DOHH2 (cell line): ENCODE measurements around the gene DNAJC16.

ENCODE experiments used
- EZH2phosphoT487 ChIP-seq: fragments of 200-600 bp; sonication (generic); IDR thresholded peaks from 2 replicates; pipeline ENCODE4 v1.6.1; 2017; ENCODE audit warnings: borderline replicate concordance, mild to moderate bottlenecking, antibody characterized with exemption, low read length, moderate library complexity, mixed read lengths
- TF ChIP-seq, protein P1 (sequence below): fragments of 200-600 bp; sonication (generic); IDR thresholded peaks from one replicate; pipeline ENCODE4 v1.5.1; 2014; ENCODE audit warnings: antibody characterized with exemption, mild to moderate bottlenecking, low read depth, low read length; ENCODE audit not compliant: poor library complexity, severe bottlenecking

GRCh38 chr1:15603050-15603965 is 76.7 kb downstream of the DNAJC16 start:
- TF ChIP-seq, protein P1, sequence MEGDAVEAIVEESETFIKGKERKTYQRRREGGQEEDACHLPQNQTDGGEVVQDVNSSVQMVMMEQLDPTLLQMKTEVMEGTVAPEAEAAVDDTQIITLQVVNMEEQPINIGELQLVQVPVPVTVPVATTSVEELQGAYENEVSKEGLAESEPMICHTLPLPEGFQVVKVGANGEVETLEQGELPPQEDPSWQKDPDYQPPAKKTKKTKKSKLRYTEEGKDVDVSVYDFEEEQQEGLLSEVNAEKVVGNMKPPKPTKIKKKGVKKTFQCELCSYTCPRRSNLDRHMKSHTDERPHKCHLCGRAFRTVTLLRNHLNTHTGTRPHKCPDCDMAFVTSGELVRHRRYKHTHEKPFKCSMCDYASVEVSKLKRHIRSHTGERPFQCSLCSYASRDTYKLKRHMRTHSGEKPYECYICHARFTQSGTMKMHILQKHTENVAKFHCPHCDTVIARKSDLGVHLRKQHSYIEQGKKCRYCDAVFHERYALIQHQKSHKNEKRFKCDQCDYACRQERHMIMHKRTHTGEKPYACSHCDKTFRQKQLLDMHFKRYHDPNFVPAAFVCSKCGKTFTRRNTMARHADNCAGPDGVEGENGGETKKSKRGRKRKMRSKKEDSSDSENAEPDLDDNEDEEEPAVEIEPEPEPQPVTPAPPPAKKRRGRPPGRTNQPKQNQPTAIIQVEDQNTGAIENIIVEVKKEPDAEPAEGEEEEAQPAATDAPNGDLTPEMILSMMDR: no peak
- no peak for TF ChIP-seq EZH2phosphoT487
